NCI-H748 treated with DMSO at 0.1 percent for 48 hours (cell line): ENCODE results near the gene NDUFA7.
"Not testable (repeated sequence)": the region's sequence is repeated elsewhere in the genome, so short reads cannot be mapped to it uniquely, and the experiment has no call there.

Source experiments
- DNase-seq: peaks from one replicate; lab custom pipeline; 2025; lab: John Stamatoyannopoulos, UW

Gene NDUFA7

DNA sequence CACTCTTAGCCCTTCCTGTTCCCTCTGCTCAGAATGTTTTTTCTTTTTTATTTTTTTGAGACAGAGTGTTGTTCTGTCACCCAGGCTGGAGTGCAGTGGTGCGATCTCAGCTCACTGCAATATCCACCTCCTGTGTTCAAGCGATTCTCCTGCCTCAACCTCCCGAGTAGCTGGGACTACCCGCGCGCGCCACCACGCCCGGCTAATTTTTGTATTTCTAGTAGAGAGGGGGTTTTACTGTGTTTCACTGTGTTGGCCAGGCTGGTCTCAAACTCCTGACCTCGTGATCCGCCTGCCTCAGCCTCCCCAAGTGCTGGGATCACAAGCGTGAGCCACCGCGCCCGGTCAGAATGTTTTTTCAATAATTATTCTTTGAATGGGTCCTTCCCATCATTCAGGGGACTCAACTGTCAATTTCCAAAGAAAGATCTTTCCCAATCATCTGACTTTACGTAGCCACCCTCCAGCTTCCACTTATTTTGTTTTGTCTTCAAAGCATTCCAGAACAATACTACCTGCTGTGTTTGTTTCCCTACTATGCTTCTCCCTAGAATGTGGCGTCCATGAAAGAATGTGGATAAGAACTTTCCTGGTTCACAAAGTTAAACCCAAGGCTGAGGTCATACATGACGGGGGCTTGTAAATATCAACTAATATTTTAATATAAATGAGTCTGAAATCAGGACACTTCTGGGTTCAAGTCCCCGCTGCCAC is 1.2 kb downstream of the NDUFA7 start:
- no peak for DNase-seq

DNA sequence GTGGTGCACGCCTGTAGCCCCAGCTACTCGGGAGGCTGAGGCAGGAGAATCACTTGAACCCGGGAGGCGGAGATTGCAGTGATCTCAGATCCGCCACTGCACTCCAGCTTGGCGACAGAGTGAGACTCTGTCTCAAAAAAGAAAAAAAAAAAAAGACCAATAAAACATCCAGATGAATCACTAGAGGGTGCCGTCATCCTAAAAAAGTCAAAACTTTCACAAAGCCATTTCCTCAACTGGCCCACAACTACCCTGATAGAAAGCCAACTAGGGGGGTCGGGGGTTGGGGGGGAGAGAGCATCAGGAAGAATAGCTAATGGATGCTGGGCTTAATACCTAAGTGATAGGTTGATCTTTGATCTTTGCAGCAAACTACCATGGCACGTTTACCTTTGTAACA is 2.3 kb downstream of the NDUFA7 start:
- DNase-seq: not testable (repeated sequence)

DNA sequence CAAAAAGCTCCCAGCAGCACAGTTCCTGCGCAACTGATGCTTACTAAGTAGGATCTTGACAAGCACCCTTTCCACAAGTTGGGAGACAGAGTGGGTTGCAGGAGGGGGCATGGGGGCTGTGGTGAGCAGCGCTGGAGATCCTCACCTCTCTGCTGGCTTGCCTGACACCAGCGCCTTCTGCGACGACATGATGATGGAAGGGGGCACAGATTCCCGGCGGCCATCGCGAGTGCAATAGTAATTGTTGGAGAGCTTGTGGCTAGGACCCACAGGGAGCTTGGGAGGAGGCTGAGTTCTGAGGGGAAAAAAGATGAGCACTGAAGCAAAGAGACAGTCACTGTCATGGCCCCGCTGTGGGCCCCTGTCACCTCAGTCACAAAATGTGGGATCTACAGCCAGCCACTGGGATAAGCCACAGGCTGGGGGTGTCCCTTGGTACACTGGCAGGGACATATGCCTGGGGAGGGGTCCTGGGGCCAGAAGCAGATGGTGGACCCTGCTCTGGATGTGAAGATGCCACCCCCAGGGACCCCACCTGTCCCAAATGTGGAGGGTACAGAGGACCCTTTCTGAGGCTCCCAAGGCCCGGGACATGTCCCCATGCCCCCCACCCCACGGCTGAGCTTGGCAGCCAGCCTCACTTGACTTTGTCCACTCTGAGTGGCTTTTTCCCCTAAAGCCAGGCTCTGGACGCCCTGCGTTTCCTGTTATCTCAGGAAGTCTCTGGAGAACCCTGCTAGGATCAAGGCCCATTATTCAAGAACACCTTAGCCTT is 4.6 kb downstream of the NDUFA7 start:
- DNase-seq: no peak

DNA sequence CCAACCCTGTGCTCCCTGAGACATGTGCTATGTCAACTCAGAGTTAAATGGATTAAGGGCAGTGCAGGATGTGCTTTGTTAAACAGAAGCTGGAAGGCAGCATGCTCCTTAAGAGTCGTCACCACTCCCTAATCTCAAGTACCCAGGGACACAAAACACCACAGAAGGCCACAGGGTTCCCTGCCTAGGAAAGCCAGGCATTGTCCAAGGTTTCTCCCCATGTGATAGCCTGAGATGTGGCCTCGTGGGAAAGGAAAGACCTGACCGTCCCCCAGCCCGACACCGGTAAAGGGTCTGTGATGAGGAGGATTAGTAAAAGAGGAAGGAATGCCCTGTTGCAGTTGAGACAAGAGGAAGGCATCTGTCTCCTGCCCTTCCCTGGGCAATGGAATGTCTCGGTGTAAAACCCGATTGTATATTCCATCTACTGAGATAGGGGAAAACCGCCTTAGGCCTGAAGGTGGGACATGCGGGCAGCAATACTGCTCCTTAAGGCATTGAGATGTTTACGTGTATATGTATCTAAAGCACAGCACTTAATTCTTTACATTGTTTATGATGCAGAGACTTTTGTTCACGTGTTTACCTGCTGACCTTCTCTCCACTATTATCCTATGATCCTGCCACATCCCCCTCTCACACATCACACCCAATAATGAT is 6.1 kb downstream of the NDUFA7 start:
- not testable (repeated sequence) for DNase-seq

DNA sequence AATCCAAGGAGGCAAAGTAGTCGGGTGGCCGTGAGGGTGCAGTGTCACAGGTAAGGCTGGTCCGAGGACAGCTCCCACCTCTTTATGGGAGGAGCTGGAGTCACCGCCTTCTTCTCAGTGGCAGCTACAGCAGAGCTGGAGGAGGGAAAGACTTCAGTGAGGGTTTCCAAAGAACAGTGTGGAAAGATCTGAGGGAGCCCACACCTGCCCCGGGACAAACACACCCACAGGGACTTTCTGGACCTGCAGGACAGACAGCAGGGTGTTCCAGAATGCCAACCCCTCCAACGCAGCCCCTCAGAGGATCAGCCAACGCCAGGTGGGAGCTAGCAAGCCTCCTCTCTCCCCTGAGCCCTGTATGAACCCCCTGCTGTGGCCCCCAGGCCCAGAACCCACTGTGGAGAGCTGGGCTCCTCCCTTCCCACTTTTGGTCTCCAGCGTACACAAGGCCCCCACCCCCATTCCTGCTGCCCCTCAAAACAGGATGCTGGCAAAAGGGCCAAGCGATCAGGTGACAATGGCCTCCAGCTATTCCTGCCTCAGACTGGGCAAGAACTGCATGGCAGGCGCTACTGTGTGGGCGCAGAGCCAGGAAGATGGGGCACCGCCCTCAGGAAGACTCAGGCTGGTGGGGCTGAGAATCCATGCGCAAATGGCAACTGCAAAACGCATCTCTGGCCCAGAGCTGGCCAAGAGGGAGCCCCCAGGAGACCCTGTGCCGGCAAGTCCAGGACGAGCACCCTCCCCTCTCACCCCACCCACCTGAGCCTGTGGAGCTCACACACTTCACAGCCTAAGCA is 9.5 kb downstream of the NDUFA7 start:
- DNase-seq: no peak

DNA sequence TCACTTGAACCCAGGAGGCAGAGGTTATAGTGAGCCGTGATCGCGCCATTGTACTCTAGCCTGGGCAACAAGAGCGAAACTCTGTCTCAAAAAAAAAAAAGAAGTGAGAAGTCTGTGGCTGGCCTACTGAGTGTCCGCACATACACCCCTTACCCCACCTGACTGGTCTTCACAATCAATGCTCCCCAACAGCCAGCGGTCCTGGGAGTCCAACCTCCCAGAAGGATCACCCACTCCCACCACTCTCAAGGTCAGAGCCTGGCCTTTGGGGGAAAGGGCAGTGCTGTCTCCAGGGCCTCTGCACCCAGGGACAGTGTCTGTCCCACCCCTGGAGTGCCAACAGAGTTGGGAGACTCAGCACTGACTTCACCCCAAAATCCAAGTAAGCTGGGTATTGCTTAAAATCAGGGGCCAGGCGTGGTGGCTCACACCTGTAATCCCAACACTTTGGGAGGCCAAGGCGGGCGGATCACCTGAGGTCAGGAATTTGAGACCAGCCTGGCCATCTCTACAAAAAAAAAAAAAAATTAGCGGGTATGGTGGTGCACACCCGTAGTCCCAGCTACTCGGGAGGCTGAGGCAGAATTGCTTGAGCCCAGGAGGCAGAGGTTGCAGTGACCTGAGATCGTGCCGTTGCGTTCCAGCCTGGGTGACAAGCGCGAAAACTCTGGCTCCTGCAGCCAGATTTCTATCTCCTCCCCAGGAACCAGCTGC is 10.7 kb downstream of the NDUFA7 start:
- no peak for DNase-seq

DNA sequence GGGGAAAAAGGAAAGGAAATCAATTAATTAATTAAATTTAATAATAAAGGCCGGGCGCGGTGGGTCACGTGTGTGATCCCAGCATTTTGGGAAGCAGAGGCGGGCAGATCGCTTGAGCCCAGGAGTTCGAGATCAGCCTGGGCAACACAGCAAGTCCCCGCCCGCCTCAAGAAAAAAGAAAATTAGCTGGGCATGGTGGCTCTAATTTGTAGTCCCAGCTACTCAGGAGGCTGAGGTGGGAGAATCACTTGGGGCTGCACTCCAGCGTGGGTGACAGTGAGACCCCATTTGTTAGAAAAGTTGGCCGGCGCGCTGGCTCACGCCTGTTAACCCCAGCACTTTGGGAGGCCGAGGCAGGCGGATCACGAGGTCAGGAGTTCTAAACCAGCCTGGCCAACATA is 12.3 kb downstream of the NDUFA7 start:
- DNase-seq: no peak

DNA sequence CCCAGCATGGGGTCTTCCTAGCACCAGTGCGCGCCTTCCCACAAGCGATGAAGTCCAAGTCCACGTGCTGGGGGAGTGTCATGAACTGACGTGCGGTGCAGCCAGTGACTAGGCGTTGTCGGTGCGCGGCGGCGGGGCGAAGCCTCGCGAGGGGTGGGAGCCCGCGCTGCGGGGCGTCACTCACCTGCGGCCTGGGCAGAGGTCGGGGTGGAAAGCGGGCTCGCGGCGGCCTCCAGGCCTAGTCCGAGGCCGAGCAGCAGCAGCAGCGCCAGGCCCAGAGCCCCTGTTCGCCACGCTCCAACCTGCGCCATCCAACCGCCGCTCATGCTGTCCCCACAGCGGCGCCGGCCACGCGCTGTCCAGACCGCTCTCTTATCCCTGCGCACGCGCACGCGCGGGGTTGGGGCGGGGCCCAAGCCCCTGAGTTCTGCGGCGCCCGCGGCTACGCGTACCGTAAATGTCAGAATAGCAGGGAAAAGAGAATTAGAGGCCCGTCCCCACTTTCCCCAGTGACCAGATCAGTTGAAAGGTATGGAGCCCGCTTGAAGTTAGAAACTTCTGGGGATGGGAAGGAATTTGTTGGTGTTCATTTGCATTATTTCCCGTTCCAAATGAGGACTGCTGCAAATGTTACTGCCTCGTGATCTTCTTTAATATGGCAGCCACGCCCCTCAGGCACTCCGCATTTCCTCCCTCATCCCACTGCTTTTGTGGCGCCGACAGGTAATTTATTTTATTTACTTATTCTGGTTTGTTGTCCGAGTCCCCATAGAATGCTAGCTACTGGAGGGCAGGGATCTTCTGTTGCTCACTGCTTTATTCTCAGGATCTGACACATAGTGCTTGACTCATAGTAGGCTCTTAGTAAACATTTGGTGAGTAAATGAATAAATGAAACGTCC is 13.0 kb downstream of the NDUFA7 start, which contains the start of gene CD320:
TSS of gene CD320 (minus strand) at position 394 of the 902 bp plus-strand sequence. CDS start at position 326, 68 bp downstream.
- DNase-seq: peak; percentile 77

DNA sequence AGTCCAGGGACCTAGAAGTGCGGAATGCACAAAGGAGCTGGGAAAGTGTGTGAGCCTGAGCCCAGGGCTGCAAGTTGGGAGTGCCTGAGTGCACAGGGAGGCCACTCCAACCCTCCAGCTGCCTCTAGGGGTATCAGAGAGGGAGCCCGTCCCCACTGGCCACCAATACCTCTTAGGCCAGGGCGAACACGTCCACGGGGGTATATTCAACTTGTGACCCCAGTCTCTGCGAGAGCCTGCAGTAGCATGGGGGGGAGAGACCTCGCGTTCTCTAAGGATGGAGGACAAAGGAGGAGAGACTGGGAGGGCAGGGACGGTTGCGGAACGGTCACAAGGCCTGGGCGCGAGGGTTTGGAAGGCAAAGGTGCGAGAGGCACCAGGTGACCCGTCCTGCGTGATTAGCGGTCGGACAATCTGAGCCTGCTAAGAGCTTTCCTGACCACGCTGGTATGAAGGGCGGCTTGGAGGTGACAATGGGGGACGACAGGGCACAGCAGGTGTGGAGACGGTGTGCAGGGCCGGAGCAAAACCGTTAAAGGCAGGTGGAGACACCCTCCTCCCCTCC is 13.7 kb downstream of the NDUFA7 start:
- no peak for DNase-seq

DNA sequence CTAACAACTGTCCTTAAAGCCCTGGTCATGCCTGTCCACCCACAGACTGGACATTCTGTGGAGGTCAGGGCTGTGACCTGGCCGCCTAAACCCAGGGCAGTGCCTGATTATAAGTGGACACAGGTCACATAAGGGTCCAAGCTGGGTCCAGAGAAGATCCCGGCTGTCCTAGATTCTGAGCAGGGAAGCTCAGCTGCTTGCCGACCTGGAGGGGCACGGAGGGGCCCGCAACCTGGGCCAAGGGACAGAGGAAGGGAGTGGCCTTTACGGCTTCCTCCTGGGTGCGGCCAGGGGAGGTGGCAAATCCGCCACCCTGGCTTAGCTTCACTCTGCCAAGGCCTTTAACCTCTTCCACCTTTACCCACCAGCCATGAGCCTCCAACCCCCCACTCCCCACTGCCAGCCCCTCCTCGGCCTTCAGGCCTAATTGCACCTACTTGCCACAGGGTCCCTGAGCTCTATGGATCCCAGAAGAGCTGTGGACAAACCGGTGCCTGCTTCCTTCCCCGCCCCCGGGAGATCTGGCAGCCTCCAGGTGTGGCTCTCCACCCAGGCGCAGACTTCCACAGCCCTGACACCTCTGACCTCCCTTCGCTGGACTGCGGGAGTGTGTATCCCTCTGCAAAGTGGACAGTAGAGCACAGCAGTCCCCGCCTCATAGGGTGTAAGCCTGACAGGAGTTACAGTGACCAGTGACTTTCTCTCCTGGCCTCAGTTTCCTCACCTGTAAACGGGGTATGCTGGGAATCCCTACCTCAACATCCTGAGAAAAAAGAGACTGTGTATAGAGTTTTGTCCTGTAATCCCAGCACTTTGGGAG is 14.7 kb downstream of the NDUFA7 start:
- no peak for DNase-seq

DNA sequence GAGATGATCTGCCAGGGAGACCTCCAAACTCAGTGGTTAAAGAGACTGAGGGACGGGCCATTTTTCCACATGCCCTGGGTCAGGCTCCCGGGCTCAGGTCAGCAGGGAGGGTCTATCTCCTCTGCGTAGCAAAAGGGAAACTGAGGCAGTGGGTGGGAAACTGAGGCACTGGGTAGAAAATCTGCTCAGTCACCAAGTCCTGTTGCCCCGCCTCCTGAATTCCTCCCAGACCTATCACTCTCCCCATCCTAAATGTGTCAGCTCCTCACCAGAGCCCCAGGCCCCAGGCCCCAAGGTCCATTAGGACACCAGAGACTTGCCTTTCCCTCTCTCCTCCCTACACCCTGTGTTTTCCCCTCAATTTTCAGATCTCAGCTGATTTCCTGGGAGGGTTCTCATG is 15.4 kb downstream of the NDUFA7 start:
- DNase-seq: no peak

DNA sequence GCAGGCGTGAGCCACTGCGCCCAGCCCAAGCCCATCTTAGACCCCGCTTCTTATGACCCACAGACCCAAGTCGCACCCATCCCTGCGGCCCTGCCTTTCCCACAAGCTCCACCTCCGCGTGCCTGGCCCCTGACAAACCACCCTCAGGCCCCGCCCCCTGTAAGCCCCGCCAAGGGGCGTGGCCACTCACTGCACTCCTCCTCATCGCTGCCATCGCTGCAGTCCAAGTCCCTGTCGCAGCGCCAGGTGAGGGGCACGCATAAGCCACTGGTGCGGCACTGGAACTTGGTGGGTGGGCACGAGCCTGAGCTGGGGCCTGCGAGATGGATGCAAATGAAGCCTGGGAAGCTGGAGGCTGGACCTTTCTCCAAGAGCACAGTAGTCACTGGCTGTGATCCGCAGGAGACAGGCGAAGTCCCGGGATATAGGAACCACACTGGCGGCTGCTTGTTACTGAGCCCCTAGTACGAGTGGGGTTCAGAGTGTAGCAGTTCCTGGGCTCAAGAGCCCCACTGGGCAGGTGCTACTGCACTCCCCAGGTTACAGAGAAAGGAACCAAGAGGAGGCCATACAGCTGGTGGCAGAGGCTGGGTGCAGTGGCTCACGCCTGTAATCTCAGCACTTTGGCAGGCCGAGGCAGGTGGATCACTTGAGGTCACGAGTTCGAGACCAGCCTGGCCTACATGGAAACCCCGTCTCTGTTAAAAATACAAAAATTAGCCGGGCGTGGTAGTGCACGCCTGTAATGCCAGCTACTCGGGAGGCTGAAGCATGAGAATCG is 16.1 kb downstream of the NDUFA7 start:
- no peak for DNase-seq

DNA sequence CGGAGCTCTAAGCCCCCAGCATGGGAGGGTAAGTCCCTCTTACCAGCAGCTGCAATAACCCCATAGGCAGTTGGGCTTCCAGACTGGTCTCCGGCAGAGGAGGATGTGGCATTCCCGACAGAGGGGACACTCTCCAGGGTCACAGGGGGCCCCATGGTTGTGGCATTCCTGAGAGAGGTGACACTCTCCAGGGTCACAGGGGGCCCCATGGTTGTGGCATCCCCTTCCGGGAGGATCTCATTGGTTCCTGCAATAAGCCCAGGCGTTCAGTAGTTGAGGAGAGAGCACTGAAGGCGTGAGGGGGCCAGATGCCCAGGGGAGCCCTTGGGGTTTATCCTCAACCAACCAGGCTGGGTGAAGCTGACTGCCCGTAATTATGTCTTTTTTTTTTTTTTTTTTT is 18.4 kb downstream of the NDUFA7 start:
- no peak for DNase-seq

DNA sequence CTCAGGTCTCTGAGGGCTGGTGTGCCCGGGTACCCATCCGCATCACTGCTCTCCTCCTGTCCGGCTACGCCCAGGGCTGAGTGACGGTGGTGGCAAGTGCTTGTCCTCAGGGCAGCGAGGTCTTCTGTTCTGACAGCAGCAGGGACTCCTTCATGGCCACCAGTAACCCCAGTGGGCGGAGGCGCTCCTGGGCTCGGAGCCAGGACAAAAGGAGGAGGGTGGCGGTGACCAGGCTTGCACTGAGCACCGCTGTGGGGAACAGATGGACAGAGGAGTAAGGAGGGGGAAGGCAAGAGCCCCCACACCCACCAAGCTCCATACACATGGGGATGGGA is 18.9 kb downstream of the NDUFA7 start:
- no peak for DNase-seq

DNA sequence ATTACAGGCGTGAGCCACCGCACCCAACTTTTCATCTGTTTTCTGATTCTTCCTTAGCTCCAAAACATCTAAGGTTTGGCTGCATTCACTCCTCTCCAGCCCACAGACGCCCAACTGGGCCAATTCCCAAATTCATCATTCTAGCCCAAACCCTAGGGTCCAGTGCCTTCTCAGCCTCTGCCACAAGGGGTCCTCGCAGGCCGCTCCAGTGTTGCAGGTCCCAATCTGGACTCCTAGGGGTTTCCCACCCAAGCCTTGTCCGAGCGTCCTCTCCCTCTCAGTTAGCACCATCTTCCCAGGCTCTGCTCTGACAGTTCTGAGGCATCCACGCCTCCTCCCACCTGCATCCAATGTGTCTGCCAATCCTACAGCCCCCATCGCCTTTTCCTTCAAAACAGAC is 29.8 kb downstream of the NDUFA7 start:
- not testable (repeated sequence) for DNase-seq

DNA sequence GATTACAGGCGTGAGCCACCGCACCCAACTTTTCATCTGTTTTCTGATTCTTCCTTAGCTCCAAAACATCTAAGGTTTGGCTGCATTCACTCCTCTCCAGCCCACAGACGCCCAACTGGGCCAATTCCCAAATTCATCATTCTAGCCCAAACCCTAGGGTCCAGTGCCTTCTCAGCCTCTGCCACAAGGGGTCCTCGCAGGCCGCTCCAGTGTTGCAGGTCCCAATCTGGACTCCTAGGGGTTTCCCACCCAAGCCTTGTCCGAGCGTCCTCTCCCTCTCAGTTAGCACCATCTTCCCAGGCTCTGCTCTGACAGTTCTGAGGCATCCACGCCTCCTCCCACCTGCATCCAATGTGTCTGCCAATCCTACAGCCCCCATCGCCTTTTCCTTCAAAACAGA is 44.7 kb downstream of the NDUFA7 start:
- not testable (repeated sequence) for DNase-seq

DNA sequence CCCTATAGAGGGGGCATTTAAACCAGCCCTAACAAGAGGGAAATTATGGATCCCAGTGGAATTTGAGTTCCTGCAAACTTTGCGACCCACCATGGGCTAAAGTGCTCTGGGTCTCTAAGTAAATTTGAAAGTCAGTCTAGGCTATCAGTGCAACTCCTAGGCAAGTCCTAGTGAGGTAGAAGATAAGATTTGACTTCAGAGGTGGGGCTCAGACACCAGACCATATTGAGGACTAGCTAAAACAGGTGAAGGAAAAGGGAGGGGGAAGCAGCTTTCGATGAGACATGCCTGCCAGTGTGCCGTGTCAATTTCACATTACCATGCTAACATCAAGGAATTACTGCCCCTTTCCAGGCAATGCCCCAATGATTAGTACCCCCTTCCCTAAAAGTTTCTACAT is 51.5 kb downstream of the NDUFA7 start:
- DNase-seq: no peak

DNA sequence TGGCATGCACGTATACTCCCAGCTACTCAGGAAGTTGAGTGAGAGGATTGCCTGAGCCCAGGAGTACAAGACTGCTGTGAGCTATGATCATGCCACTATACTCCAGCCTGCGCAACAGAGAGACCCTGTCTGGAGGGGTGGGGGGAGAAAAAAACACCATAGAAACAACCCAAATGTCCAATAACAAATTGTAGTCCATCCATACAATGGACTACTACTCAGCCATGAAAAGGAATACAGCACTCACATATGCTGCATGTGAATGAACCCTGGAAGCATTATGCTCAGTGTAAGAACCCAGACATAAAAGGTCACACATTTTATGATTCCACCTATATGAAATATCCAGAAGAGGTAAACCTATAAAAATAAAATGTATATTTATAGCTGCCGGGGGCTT is 55.3 kb downstream of the NDUFA7 start:
- no peak for DNase-seq
